SK-N-SH treated with all-trans-retinoic acid at 6 μM for 48 hours (cell line): ENCODE data around the gene RPGRIP1L.

Source experiments
- ATAC-seq: fragments of 200-7000 bp; cut with Tn5 transposase; 3 replicates; pipeline ENCODE4 v1.9.1; 2020; ENCODE audit warnings: mild to moderate bottlenecking, moderate library complexity
- ARNTL ChIP-seq: fragments of 450-650 bp; formaldehyde crosslinking; IDR thresholded peaks from 2 replicates; pipeline ENCODE4 v1.5.0; 2020; ENCODE audit warnings: low read depth, mild to moderate bottlenecking, moderate library complexity, borderline replicate concordance
- BACH2 ChIP-seq: fragments of 250-450 bp; sonication (Bioruptor Pico); IDR thresholded peaks from 2 replicates; pipeline ENCODE4 v1.9.0; 2021; ENCODE audit warnings: mild to moderate bottlenecking, borderline replicate concordance
- CSDC2 ChIP-seq: fragments of 250-450 bp; sonication (Bioruptor Pico); IDR thresholded peaks from 2 replicates; pipeline ENCODE4 v1.5.0; 2020; ENCODE audit warnings: mild to moderate bottlenecking, moderate library complexity
- ESRRG ChIP-seq: fragments of 250-450 bp; sonication (Bioruptor Pico); IDR thresholded peaks from 2 replicates; pipeline ENCODE4 v1.6.1; 2021; ENCODE audit warnings: mild to moderate bottlenecking
- GLIS3 ChIP-seq: fragments of 250-450 bp; sonication (Bioruptor Pico); IDR thresholded peaks from 2 replicates; pipeline ENCODE4 v1.5.0; 2020; ENCODE audit warnings: mild to moderate bottlenecking, moderate library complexity
- ISL1 ChIP-seq: fragments of 250-450 bp; sonication (Bioruptor Pico); IDR thresholded peaks from 2 replicates; pipeline ENCODE4 v2.1.2; 2022; ENCODE audit warnings: mild to moderate bottlenecking, moderate library complexity
- OSR1 ChIP-seq: fragments of 250-450 bp; sonication (Bioruptor Pico); IDR thresholded peaks from 2 replicates; pipeline ENCODE4 v1.8.0; 2022; ENCODE audit warnings: moderate library complexity, mild to moderate bottlenecking, inconsistent platforms
- PPARA ChIP-seq: fragments of 250-450 bp; sonication (Bioruptor Pico); IDR thresholded peaks from 2 replicates; pipeline ENCODE4 v1.5.0; 2020; ENCODE audit warnings: mild to moderate bottlenecking, borderline replicate concordance
- RARB ChIP-seq: fragments of 250-450 bp; sonication (Bioruptor Pico); IDR thresholded peaks from 2 replicates; pipeline ENCODE4 v1.8.0; 2021; ENCODE audit warnings: mild to moderate bottlenecking, moderate library complexity
- SNAI2 ChIP-seq: fragments of 250-450 bp; sonication (Bioruptor Pico); IDR thresholded peaks from 2 replicates; pipeline ENCODE4 v1.5.0; 2020; ENCODE audit warnings: mild to moderate bottlenecking, moderate library complexity
- TCF4 ChIP-seq: fragments of 250-450 bp; sonication (Bioruptor Pico); IDR thresholded peaks from 2 replicates; pipeline ENCODE4 v1.8.0; 2021; ENCODE audit warnings: mild to moderate bottlenecking, moderate library complexity, borderline replicate concordance
- TOX ChIP-seq: fragments of 250-450 bp; sonication (Bioruptor Pico); IDR thresholded peaks from 2 replicates; pipeline ENCODE4 v1.8.0; 2021; ENCODE audit warnings: mild to moderate bottlenecking, moderate library complexity, borderline replicate concordance
- TSHZ2 ChIP-seq: fragments of 250-450 bp; sonication (Bioruptor Pico); IDR thresholded peaks from 2 replicates; pipeline ENCODE4 v1.5.0; 2020; ENCODE audit warnings: mild to moderate bottlenecking, moderate library complexity
- ZC3H10 ChIP-seq: fragments of 250-450 bp; sonication (Bioruptor Pico); IDR thresholded peaks from 2 replicates; pipeline ENCODE4 v1.5.1; 2021; ENCODE audit warnings: mild to moderate bottlenecking, moderate library complexity
- ZFP3 ChIP-seq: fragments of 250-450 bp; sonication (Bioruptor Pico); IDR thresholded peaks from 2 replicates; pipeline ENCODE4 v1.5.0; 2020; ENCODE audit warnings: mild to moderate bottlenecking, moderate library complexity
- ZFP30 ChIP-seq: fragments of 450-650 bp; formaldehyde crosslinking; IDR thresholded peaks from 2 replicates; pipeline ENCODE4 v1.5.0; 2022; ENCODE audit warnings: mild to moderate bottlenecking, moderate library complexity
- ZNF565 ChIP-seq: fragments of 450-650 bp; formaldehyde crosslinking; conservative IDR thresholded peaks from 2 replicates; pipeline ENCODE4 v1.5.0; 2020; ENCODE audit warnings: low read depth, mild to moderate bottlenecking, moderate library complexity
- ZNF70 ChIP-seq: fragments of 450-650 bp; formaldehyde crosslinking; IDR thresholded peaks from 2 replicates; pipeline ENCODE4 v1.5.0; 2020; ENCODE audit warnings: mild to moderate bottlenecking, moderate library complexity
- ZNF8 ChIP-seq: fragments of 450-650 bp; formaldehyde crosslinking; IDR thresholded peaks from 2 replicates; pipeline ENCODE4 v1.5.0; 2020; ENCODE audit warnings: mild to moderate bottlenecking, moderate library complexity
- TF ChIP-seq, protein P1 (sequence below): fragments of 250-450 bp; sonication (Bioruptor Pico); IDR thresholded peaks from 2 replicates; pipeline ENCODE4 v1.8.0; 2020; ENCODE audit warnings: mild to moderate bottlenecking, moderate library complexity, borderline replicate concordance
- TF ChIP-seq, protein P2 (sequence below): fragments of 250-450 bp; sonication (Bioruptor Pico); IDR thresholded peaks from 2 replicates; pipeline ENCODE4 v1.8.0; 2021; ENCODE audit warnings: low read depth, mild to moderate bottlenecking, moderate library complexity, borderline replicate concordance
- TF ChIP-seq, protein P3 (sequence below): fragments of 250-450 bp; sonication (Bioruptor Pico); IDR thresholded peaks from 2 replicates; pipeline ENCODE4 v1.5.1; 2020; ENCODE audit warnings: low read depth, mild to moderate bottlenecking, moderate library complexity
- TF ChIP-seq, protein P4 (sequence below): fragments of 250-450 bp; sonication (Bioruptor Pico); IDR thresholded peaks from 2 replicates; pipeline ENCODE4 v1.5.1; 2021; ENCODE audit warnings: mild to moderate bottlenecking, moderate library complexity

Gene RPGRIP1L

DNA sequence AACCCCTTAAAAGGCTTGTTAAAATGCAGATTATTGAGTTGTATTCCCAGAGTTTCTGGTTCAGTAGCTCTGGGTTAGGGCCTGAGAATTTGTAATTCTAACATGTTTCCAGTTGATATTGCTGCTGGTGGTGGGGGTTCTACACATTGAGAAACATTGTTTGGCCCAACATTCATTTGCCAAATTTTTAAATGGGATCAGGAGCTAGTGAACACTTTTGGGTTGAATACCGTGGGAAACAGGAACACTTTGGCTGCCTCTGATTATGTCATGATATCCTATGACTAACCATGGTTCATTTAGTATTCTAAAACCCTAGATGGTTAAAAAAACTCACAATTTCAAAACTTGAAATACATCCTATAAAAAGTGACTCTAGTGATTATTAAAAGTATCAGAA, 89.3 kb downstream of the RPGRIP1L start (continued):
- TF ChIP-seq ZNF8, result no peak
- TF ChIP-seq, protein P1, sequence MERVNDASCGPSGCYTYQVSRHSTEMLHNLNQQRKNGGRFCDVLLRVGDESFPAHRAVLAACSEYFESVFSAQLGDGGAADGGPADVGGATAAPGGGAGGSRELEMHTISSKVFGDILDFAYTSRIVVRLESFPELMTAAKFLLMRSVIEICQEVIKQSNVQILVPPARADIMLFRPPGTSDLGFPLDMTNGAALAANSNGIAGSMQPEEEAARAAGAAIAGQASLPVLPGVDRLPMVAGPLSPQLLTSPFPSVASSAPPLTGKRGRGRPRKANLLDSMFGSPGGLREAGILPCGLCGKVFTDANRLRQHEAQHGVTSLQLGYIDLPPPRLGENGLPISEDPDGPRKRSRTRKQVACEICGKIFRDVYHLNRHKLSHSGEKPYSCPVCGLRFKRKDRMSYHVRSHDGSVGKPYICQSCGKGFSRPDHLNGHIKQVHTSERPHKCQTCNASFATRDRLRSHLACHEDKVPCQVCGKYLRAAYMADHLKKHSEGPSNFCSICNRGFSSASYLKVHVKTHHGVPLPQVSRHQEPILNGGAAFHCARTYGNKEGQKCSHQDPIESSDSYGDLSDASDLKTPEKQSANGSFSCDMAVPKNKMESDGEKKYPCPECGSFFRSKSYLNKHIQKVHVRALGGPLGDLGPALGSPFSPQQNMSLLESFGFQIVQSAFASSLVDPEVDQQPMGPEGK, result no peak
- TF ChIP-seq ZC3H10, result no peak
- no peak for TF ChIP-seq CSDC2
- no peak for TF ChIP-seq PPARA (CRISPR knock-in tag)

GRCh38 chr16:53612003-53612402, 91.7 kb downstream of the RPGRIP1L start:
- TF ChIP-seq, protein P2, sequence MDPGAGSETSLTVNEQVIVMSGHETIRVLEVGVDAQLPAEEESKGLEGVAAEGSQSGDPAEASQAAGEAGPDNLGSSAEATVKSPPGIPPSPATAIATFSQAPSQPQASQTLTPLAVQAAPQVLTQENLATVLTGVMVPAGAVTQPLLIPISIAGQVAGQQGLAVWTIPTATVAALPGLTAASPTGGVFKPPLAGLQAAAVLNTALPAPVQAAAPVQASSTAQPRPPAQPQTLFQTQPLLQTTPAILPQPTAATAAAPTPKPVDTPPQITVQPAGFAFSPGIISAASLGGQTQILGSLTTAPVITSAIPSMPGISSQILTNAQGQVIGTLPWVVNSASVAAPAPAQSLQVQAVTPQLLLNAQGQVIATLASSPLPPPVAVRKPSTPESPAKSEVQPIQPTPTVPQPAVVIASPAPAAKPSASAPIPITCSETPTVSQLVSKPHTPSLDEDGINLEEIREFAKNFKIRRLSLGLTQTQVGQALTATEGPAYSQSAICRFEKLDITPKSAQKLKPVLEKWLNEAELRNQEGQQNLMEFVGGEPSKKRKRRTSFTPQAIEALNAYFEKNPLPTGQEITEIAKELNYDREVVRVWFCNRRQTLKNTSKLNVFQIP (CRISPR knock-in tag), result no peak
- no peak for TF ChIP-seq ZFP3 (CRISPR knock-in tag)
- no peak for TF ChIP-seq TCF4 (CRISPR knock-in tag)
- TF ChIP-seq OSR1 (CRISPR knock-in tag), result no peak
- TF ChIP-seq PPARA (CRISPR knock-in tag), result no peak
- TF ChIP-seq, protein P3, sequence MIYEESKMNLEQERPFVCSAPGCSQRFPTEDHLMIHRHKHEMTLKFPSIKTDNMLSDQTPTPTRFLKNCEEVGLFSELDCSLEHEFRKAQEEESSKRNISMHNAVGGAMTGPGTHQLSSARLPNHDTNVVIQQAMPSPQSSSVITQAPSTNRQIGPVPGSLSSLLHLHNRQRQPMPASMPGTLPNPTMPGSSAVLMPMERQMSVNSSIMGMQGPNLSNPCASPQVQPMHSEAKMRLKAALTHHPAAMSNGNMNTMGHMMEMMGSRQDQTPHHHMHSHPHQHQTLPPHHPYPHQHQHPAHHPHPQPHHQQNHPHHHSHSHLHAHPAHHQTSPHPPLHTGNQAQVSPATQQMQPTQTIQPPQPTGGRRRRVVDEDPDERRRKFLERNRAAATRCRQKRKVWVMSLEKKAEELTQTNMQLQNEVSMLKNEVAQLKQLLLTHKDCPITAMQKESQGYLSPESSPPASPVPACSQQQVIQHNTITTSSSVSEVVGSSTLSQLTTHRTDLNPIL, result no peak
- TF ChIP-seq ZNF70, result no peak
- no peak for TF ChIP-seq ZNF565
- no peak for TF ChIP-seq ZC3H10
- no peak for TF ChIP-seq BACH2 (CRISPR knock-in tag)
- TF ChIP-seq, protein P4, sequence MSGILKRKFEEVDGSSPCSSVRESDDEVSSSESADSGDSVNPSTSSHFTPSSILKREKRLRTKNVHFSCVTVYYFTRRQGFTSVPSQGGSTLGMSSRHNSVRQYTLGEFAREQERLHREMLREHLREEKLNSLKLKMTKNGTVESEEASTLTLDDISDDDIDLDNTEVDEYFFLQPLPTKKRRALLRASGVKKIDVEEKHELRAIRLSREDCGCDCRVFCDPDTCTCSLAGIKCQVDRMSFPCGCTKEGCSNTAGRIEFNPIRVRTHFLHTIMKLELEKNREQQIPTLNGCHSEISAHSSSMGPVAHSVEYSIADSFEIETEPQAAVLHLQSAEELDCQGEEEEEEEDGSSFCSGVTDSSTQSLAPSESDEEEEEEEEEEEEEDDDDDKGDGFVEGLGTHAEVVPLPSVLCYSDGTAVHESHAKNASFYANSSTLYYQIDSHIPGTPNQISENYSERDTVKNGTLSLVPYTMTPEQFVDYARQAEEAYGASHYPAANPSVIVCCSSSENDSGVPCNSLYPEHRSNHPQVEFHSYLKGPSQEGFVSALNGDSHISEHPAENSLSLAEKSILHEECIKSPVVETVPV (CRISPR knock-in tag), result no peak
- TF ChIP-seq, protein P1, result no peak
- no peak for TF ChIP-seq ZNF8
- TF ChIP-seq ARNTL (CRISPR knock-in tag), result no peak
- no peak for TF ChIP-seq ZFP30
- no peak for TF ChIP-seq ISL1 (CRISPR knock-in tag)
- TF ChIP-seq TSHZ2 (CRISPR knock-in tag), result no peak
- TF ChIP-seq GLIS3, result no peak
- no peak for TF ChIP-seq ESRRG
- TF ChIP-seq RARB (CRISPR knock-in tag), result no peak
- no peak for ATAC-seq

GRCh38 chr16:53611179-53611696, 92.4 kb downstream of the RPGRIP1L start:
- ATAC-seq, result no peak
- TF ChIP-seq ARNTL (CRISPR knock-in tag) (no peak), CSDC2 (no peak), TOX (CRISPR knock-in tag) (no peak), RARB (CRISPR knock-in tag) (no peak), SNAI2 (CRISPR knock-in tag) (no peak), ISL1 (CRISPR knock-in tag) (no peak), PPARA (CRISPR knock-in tag) (no peak)
- TF ChIP-seq, protein P3, result no peak
- TF ChIP-seq, protein P2 (CRISPR knock-in tag), result no peak
- TF ChIP-seq, protein P4 (CRISPR knock-in tag), result no peak
